ENCODE results near the gene DAGLA.

Gene DAGLA

DNA sequence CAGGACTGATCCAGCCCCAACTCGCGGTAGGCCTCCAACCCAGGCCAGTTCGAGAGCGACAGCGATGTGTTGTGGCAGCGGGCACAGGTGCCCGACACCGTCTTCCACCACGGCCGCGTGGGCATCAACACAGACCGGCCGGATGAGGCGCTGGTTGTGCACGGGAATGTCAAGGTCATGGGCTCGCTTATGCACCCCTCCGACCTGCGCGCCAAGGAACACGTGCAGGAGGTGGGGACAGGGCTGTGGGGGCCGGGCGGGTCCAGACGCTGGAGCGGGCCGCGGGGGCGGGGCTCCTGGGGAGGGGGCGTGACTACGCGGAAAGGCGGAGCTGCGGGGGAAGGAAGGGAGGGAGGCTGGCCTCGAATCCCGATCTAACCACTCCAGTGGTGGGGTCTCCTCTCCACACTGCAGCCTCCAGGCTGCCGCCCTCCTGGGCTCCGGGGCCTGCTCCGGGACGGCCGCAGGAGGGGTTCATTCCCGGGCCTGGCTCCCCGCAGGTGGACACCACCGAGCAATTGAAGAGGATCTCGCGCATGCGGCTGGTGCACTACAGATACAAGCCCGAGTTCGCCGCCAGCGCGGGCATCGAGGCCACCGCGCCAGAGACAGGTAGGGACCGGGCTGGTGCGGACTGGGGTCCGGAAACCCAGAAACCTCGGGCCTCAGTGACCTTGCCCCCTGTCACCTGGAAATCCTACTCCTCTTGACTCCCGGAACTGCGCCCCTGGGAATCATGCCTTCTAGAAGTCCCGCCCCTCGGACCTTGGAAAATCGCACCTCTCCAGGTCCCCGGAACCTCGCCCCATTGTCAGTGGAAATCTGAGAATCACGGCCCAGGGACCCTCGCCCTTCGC lies 97.3 kb downstream of the DAGLA start:
- H3K4me3 ChIP-seq (ENCODE audit: control insufficient read depth, low read depth, low read length), result no peak overlapping the region
- no peak for DNase-seq (ENCODE audit: low read depth)
- TF ChIP-seq, protein P1, sequence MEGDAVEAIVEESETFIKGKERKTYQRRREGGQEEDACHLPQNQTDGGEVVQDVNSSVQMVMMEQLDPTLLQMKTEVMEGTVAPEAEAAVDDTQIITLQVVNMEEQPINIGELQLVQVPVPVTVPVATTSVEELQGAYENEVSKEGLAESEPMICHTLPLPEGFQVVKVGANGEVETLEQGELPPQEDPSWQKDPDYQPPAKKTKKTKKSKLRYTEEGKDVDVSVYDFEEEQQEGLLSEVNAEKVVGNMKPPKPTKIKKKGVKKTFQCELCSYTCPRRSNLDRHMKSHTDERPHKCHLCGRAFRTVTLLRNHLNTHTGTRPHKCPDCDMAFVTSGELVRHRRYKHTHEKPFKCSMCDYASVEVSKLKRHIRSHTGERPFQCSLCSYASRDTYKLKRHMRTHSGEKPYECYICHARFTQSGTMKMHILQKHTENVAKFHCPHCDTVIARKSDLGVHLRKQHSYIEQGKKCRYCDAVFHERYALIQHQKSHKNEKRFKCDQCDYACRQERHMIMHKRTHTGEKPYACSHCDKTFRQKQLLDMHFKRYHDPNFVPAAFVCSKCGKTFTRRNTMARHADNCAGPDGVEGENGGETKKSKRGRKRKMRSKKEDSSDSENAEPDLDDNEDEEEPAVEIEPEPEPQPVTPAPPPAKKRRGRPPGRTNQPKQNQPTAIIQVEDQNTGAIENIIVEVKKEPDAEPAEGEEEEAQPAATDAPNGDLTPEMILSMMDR (conservative IDR thresholded peaks at IDR 0.05; ENCODE audit: control insufficient read depth, insufficient read depth, low read depth, low read length), result no peak

DNA sequence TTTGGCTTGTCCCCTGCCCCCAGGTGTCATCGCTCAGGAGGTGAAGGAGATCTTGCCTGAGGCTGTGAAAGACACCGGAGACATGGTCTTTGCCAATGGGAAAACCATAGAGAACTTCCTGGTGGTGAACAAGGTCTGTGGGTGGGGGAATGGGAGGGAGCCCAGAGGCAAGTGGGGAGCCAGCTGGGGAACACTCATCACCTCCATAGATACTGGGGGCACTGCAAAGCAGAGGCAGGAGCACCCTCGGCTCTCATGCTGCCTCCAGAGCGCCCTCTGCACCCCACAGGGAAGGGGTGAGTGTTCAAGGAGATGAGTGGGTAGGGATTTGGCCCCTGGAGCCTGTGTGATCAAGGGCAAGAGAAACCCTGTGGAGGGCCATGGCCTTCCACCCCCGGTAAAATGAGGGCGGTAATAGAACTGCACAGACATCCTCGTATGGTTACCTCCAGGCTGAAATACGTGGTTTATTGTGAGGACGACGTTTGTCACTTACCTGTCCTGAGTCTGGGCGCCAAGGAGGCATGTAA lies 98.2 kb downstream of the DAGLA start:
- DNase-seq (ENCODE audit: low read depth), result no peak
- TF ChIP-seq, protein P1 (conservative IDR thresholded peaks at IDR 0.05; ENCODE audit: control insufficient read depth, insufficient read depth, low read depth, low read length), result no peak
- H3K4me3 ChIP-seq (ENCODE audit: control insufficient read depth, low read depth, low read length), result no peak overlapping the region

DNA sequence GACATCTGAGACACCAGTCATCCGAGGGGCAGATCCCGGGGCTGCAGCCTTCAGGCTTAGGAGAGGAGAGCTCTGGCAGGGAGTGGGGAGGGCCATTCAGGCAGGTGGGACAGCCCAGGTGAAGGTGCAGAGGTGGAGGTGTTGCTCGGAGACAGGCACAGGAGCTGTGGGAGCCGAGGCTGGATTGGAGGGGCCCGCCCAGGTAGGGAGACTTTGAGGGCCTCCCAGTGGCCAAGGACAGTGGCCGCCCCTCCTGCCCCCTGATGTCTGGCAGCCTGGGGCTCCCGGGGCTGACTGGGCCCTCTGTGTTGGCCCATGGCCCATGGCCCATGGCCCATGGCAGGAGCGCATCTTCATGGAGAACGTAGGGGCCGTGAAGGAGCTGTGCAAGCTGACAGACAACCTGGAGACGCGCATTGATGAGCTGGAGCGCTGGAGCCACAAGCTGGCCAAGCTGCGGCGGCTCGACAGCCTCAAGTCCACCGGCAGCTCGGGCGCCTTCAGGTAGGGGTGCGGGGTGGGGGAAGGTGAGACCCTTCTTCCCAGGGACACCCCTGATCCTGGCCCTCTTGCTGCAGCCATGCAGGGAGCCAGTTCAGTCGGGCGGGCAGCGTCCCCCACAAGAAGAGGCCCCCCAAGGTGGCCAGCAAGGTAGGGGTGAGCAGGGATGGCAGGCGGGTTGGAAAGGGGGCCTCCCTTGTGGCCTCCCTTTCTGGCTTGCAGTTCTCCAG lies 98.9 kb downstream of the DAGLA start:
- DNase-seq (ENCODE audit: low read depth), result no peak
- H3K4me3 ChIP-seq (ENCODE audit: control insufficient read depth, low read depth, low read length), result no peak overlapping the region
- TF ChIP-seq, protein P1 (conservative IDR thresholded peaks at IDR 0.05; ENCODE audit: control insufficient read depth, insufficient read depth, low read depth, low read length), result no peak

DNA sequence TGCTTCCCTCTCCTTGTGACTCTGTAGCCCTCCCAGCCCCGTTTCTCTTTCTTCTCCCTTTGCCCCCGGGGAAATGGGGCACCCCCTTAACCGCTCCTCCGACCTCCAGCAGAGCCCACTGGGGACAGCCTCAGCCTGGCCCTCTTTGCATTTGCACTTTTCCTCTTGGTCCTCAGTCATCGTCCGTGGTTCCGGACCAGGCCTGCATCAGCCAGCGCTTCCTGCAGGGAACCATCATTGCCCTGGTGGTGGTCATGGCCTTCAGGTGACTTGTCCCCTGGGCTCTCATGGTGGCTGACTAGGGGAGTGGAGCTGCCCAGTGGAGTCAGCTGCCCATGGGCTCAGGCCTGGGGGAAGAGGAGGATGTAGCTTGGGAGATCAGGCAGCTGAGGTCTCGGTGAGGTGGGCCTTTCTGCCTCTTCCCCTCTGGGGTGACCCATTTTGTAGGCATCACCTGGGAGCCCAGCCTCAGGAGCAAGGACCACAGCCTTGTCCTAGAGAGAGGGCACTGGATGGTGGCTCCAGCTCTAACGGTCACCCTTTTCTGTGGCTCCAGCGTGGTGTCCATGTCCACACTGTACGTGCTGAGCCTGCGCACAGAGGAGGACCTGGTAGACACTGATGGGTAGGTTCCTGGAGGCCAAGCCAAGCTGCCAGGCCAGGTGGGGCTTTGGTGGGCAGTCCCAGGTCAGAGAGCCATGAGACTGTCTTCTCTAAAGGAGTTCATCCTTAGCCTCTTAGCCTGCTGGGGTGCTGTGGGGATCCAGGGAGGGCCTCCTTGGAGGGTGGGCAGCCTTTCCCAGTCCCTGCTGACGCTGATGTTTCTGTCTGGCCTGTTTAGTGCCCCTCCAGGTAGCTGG lies 99.7 kb downstream of the DAGLA start:
- DNase-seq (ENCODE audit: low read depth), result no peak
- TF ChIP-seq, protein P1 (conservative IDR thresholded peaks at IDR 0.05; ENCODE audit: control insufficient read depth, insufficient read depth, low read depth, low read length), result no peak
- H3K4me3 ChIP-seq (ENCODE audit: control insufficient read depth, low read depth, low read length), result no peak overlapping the region

DNA sequence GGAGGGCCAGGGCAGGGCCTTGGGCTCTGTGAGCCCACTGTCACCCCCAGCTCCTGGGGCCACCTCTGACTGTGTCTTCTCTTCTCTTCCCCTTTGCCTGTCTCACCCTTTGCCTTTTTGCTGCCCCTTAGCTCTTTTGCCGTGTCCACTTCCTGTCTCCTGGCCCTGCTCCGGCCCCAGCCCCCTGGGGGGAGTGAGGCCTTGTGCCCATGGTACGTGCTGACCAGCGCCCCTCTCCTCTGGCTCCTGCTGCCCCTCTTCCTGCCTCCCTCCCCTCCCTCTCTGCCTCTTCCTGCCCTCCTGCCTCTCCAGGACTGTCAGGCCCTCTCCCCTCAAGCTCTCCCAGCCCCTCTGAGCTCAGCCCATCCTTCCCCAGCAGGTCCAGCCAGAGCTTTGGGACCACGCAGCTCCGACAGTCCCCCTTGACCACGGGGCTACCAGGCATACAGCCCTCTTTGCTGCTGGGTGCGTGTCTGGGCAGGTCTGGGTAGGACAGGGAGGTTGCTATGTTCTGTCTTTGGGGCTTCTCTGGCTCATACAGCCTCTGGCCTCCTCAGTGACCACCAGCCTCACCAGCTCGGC lies 100.5 kb downstream of the DAGLA start:
- no peak for DNase-seq (ENCODE audit: low read depth)
- TF ChIP-seq, protein P1 (conservative IDR thresholded peaks at IDR 0.05; ENCODE audit: control insufficient read depth, insufficient read depth, low read depth, low read length), result no peak
- no peak overlapping the region for H3K4me3 ChIP-seq (ENCODE audit: control insufficient read depth, low read depth, low read length)

DNA sequence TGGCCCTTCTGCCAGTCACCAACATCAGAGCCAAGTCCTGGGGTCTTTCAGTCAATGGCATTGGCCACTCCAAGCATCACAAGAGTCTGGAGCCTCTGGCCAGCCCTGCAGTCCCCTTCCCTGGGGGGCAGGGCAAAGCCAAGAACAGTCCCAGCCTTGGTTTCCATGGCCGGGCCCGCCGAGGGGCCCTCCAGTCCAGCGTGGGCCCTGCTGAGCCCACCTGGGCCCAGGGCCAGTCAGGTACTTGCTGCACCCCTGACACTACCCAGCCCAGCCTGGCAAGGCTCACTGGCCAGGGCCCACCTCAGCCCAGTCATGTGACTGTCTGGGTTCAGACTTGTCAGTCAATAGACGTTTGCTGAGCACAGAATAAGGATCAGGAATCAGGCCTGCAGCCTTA lies 101.4 kb downstream of the DAGLA start:
- TF ChIP-seq, protein P1 (conservative IDR thresholded peaks at IDR 0.05; ENCODE audit: control insufficient read depth, insufficient read depth, low read depth, low read length), result no peak
- H3K4me3 ChIP-seq (ENCODE audit: control insufficient read depth, low read depth, low read length), result no peak overlapping the region
- no peak for DNase-seq (ENCODE audit: low read depth)
